HEK293T (cell line): Measurements from ENCODE around the gene ORM2.

Experiments
- ARNT ChIP-seq: fragments of 450-650 bp; IDR thresholded peaks from 2 replicates; pipeline ENCODE4 v1.6.1; 2017; ENCODE audit warnings: mild to moderate bottlenecking
- CTBP1 ChIP-seq: fragments of 450-650 bp; IDR thresholded peaks from 2 replicates; pipeline ENCODE4 v1.6.1; 2016; ENCODE audit warnings: borderline replicate concordance
- ELF4 ChIP-seq: fragments of 450-650 bp; IDR thresholded peaks from 2 replicates; pipeline ENCODE4 v1.6.1; 2017; ENCODE audit warnings: antibody characterized with exemption
- SP1 ChIP-seq: fragments of 450-650 bp; IDR thresholded peaks from 2 replicates; pipeline ENCODE4 v1.6.1; 2017
- SUZ12 ChIP-seq: fragments of 450-650 bp; IDR thresholded peaks from 2 replicates; pipeline ENCODE4 v1.6.1; 2016; ENCODE audit warnings: mild to moderate bottlenecking

GRCh38 chr9:114338187-114338586 is 8.5 kb downstream of the ORM2 start:
- TF ChIP-seq CTBP1 (no peak), SP1 (no peak), ELF4 (no peak), ARNT (no peak), SUZ12 (no peak)
